GM21390 (cell line): ENCODE results near the gene KRTAP21-2.
"Not testable (repeated sequence)": the region's sequence is repeated elsewhere in the genome, so short reads cannot be mapped to it uniquely, and the experiment has no call there.

Experiments
- ATAC-seq: cut with Tn5 transposase; IDR thresholded peaks from one replicate; pipeline ENCODE4 v1.9.1; 2021; ENCODE audit not compliant: unreplicated experiment

Gene KRTAP21-2

DNA sequence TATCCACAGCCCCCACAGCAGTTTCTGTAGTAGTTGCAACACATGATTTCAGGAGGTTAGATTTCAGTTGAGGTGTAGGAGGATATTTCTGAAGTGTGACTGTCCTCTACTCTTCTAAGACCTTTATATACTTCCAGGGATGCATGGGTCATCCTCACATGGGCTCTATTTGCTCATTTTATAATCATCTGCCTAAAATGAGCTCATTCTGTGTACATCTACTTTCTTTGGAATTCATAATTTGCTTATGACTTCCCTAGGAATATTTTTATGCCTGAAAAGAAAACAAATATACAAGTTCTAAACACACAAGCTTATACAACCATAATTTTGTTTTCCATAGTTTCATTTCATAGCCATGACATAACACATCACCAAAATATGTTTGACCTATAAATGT lies at the start of gene KRTAP21-2:
Gene KRTAP21-2 (minus strand): TSS at position 101 of the 400 bp plus-strand sequence. CDS start 57 bp downstream, at position 44.
- no peak for ATAC-seq

- no peak for ATAC-seq
These were observed 46.7 kb upstream of the KRTAP21-2 start for GRCh38 chr21:30793581-30794314.

DNA sequence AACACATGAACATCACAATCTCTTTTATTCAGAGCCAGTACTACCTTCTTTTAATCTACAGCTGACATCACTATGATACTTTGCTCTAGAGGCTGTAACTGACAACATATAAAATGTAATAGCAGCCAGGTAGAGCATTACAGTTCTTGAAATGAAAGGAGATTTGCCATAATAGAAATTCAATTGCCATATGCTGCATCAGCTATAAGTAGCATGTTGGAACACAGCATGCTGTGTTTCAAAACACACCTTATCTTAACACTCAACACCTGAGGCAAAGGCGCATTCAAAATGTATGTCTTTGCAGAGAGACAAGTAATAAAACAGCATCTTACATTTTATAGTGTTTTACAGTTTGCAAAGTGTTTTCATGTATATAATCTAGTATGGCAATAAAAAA lies 32.2 kb upstream of the KRTAP21-2 start:
- ATAC-seq, result no peak

DNA sequence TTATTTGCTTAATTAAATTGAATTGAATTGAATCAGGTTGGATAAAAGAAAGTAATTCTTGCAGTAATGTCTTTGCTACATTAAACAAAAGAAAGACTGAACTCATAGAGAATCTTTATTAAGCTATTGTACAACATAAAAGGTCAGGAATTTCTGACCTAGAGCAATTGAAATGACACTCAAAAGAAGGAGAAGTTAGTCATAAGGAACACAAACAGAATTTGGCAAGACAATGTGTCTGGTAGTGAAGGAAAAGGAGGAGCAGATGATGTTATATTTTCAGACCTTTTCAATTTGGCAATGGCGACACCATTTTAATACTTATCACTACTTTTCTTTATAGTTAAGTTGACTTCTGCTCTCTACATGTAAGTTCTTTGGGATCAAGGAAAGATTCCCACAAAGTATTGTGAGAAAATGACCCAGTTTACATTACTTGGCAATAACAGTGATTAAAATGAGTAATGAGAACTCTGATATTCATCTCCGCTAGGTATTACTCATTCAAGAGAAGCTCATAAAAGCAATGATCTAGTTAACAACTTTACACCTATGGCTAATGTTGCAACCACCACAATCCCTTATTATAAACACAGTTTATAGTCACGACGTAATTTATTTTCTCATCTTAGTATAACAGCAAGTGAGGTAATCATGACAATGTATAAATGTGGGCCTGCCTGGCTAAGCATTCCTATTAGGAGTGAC lies 22.8 kb upstream of the KRTAP21-2 start:
- no peak for ATAC-seq

DNA sequence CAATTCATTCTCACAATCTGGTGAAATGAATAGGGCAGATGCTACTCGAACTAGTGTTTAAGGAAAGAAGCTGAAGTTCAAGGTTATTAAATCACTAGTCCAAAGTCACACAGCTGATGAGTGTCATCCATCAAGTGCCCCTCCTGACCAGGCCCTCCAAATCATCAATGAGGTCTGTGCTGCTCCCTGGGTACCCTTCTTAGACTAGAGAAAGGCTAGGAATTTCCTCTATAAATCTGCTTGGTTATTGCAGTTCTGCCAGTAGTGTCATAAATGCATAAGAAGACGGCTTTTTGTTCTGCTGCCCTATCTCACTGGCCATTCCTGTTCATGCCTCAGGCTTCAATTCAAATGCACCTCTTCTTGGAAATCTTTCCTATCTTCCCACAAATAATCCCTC lies 13.7 kb upstream of the KRTAP21-2 start:
- no peak for ATAC-seq

GRCh38 chr21:30758306-30758705 lies 11.2 kb upstream of the KRTAP21-2 start:
- ATAC-seq, result no peak

DNA sequence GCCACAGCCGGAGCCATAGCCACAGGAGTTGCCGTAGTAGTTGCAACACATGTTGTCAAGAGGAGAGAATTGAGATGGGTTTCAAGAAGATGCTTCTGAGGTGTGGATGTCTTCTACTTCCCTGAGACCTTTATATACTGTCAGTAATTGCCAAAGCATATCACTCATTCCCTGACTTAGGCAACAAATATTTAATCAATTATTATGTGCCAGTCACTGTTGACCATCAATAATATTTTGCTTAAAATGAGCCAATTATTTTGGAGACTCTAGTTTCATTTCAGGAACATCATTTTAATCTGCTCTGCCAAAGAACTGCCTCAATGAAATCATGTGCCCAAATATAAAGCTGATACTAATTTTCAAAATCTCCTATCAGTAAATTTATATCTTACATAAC lies 8.3 kb upstream of the KRTAP21-2 start, which contains the start of gene KRTAP21-1:
Gene KRTAP21-1 (minus strand): TSS at position 101 of the 400 bp plus-strand sequence. CDS start 50 bp downstream, at position 51.
- not testable (repeated sequence) for ATAC-seq

GRCh38 chr21:30740462-30740861 lies 6.6 kb downstream of the KRTAP21-2 start:
- no peak for ATAC-seq

GRCh38 chr21:30733026-30733425 lies 14.0 kb downstream of the KRTAP21-2 start:
- no peak for ATAC-seq

DNA sequence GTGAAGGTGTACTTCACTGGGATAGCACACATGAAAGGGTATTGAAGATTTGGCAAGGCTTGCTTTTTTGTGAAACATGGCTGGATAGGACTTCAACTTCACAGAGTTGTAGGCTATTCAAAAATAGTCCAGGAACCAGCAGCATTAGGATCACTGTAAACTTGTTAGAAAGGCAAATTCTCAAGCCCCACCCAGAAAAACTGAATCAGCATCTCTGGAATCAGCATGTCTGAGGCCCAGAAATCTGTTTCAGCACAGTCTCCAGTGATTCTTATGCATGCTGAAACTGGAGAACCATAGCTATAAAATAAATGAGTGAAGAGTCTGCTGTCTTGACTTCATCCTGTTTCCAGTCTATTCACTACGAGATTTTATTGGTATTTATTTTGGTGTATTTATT lies 20.3 kb downstream of the KRTAP21-2 start:
- no peak for ATAC-seq

DNA sequence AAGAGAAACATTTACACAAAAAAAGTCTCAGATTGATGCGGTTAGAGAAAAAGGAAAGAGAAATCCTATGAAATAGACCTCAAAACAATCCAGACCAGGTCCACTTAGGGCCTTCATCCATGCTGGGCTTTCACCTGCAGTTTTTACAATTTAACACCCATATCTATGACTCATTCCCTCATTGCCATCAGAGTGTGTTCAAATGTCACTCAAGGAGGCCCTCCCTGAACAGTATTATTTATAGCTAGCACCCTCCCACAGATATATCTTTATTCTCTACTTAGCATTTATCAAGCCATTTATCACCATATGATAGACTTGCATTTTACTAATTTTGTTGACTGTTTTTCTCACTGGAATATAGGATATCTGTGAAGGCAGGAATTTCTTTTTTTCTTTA lies 27.7 kb downstream of the KRTAP21-2 start:
- no peak for ATAC-seq

DNA sequence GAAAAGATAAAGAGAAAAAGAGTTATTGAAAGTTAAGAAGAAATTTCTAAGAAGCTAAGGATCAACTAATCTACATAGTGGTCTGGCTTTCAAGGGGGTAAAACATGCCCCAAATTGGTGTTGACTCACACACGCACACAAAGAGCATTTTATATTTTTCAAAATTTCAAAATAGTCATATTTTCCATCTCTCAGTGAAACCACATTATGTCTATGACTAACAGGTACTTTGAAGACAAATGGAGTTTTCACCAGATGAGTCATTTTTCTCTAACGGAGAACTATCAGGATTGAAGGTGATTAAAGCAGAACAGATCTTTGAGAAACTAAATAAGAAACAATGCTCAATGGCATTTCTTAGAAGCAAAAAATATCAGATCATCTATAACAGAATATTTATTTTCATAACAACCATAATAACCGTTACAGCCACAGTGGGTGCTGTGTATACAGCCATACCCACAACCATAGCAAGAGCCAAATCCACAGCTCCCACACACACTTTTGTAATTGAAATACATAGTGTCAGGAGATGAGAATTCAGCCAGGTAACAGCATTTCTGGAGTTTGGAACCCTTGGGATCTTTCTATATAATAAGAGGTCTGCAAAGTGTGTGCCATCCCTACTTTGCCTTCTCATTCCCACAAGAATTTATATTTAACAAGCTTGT lies 28.7 kb downstream of the KRTAP21-2 start, which contains the start of gene KRTAP21-3:
Gene KRTAP21-3 (minus strand): TSS at position 539 of the 671 bp plus-strand sequence. CDS start 18 bp downstream, at position 521.
- no peak for ATAC-seq

DNA sequence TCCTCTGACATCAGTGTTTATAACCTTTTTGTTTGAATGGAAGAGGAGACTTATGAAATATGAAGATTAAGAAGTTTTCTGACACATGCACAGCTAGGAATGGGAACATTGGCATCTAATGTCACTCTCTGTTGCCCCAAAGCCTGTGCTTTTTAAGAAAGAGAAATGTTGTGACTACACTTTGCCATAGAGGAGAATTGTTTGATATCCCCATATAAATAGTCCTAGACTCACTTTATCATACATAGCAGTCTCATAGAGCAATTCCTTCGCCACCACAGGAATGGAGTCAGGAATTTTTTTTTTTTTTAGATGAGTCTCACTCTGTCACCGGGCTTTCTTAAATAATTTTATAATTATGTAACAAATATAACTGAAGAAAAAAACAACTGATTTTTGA lies 30.0 kb downstream of the KRTAP21-2 start:
- no peak for ATAC-seq

DNA sequence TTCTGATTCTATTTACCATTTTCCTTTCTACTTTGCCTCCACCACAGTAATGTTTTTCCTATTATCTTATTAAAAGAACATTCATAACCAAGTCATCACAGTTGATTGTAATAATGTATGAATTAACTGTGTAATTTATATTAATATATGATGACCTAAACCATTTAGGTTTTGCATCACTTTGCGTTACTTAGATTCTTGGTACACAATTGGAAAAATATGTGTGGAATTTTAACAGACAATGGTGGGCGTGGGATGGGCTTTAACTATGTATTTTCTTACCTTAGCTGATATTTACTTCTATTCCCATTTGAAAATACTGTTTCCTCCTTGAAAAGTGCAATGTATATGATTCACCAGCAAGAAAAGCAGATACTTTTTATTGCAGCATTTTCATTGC lies 32.1 kb downstream of the KRTAP21-2 start:
- no peak for ATAC-seq

DNA sequence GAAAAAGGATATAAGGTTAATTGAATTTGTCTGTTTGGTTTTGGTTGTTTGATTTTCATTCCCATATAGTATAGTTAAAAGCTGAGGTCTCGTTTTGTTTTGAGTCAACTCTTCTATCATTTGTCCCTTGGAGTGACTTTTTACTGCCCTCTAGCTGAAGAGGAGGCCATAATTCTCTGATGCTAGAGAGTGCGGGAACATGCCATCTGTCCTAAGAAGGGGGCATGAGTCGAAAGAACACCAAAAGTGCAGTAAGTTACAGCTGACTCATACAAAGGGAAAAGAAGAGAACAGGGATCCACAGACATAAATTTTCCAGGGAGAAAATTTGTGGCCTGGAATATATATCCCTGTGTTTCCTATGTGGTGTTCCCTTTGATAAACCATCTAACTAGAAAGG lies 32.6 kb downstream of the KRTAP21-2 start:
- ATAC-seq, result no peak

DNA sequence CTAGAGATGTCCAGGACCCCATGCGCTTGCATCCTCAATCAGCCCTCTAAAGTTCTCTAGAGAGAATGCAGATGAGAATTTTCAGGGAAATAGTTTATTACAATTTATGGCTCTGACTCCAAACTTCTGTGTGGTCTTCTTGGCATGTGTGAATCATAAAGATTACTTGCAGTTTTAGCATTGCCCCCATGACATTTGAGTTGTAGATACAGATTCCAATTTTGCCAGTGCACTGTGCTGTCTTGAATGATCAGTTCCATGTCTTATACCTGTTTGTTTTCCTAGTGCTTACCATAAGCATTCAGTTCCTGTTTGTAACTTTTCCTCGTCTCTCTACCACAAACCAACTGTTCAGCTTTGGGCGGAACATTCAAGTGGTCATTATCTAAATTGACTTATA lies 33.3 kb downstream of the KRTAP21-2 start:
- ATAC-seq, result no peak

- ATAC-seq, result no peak
These were observed 36.6 kb downstream of the KRTAP21-2 start for GRCh38 chr21:30710499-30710898.

DNA sequence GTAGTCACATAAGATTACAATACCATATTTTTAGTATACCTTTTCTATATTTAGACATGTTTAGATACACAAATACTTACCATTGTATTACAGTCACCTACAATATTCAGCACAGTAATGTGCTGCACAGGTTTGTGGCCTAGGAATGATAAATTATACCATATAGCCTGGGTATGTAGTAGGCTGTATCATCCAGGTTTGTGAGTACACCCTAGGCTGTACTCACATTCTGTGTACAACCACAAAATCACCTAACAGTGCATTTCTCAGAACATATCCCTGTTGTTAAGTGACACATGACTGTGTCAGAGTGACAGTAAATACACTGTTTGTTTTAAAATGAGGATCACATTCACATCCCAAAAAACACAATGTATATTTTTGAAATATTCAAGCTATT lies 39.6 kb downstream of the KRTAP21-2 start:
- no peak for ATAC-seq
